Placental pericyte (primary cell): ENCODE measurements around the gene ELOF1. TPM values are rescaled to one million over a fixed set of nuclear protein-coding genes. Genes with fewer than 3 reads are reported as not detected.

Source experiments
- small RNA-seq: library from RNA; depleted of rRNA; stranded (forward); fragments of <200 nt; gene quantifications from one replicate; pipeline ENCODE3, GENCODE V24; 2012; ENCODE audit warnings: low replicate concordance
- total RNA-seq: library from RNA; depleted of rRNA; stranded (reverse); fragments of >200 nt; gene quantifications from 2 replicates; pipeline ENCODE4 v1.2.3, GENCODE V29; 2012

The ELOF1 gene
- total RNA-seq = 56.1 and 56.7 TPM in 2 replicates

DNA sequence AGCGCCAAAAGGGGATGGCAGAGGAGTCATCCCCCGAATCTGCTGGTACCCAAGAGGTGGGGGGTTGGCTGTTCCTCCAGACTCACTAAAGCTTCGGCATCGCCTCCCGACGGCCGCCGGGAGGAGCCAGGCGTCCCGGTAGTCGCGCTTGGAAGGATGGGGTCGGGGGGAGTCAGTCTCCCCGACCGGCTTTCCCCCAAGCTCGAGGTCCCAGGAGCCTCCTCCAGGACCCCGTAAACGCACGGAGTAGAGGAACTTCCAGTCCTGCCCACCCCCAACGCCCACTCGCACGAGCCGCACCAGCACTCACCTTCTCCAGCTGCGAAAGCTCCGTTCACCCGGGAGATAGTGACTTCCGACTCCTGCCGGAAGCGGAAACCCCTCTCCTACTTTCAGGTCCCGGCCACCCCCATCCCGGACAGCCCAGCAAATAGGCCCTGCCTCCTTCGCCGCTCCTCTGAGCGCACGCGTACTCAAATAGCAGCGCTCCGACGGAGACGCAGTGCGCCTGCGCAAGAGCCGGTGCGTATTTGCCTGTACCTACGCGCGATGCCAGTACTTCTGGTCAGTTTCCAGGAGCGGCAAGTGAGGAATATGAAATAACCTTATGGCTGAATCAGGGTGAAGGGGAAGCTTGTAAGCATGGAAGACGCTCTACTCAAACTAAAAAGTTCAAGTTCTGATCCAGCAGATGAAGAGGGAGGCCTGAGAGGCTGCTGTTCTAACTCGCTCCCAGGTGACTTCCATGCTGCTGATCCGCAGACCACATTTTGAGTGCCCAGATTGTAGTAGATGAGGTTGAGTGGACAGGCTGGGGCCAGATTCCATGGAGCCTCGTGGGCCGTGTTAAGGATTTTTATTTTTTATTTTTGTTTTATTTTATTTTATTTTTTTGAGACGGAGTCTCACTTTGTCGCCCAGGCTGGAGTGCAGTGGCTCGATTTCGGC lies at the start of gene ELOF1:
Gene ELOF1 (minus strand): TSS at position 350 of the 948 bp plus-strand sequence. CDS start 4,883 bp downstream, outside the sequence.

DNA sequence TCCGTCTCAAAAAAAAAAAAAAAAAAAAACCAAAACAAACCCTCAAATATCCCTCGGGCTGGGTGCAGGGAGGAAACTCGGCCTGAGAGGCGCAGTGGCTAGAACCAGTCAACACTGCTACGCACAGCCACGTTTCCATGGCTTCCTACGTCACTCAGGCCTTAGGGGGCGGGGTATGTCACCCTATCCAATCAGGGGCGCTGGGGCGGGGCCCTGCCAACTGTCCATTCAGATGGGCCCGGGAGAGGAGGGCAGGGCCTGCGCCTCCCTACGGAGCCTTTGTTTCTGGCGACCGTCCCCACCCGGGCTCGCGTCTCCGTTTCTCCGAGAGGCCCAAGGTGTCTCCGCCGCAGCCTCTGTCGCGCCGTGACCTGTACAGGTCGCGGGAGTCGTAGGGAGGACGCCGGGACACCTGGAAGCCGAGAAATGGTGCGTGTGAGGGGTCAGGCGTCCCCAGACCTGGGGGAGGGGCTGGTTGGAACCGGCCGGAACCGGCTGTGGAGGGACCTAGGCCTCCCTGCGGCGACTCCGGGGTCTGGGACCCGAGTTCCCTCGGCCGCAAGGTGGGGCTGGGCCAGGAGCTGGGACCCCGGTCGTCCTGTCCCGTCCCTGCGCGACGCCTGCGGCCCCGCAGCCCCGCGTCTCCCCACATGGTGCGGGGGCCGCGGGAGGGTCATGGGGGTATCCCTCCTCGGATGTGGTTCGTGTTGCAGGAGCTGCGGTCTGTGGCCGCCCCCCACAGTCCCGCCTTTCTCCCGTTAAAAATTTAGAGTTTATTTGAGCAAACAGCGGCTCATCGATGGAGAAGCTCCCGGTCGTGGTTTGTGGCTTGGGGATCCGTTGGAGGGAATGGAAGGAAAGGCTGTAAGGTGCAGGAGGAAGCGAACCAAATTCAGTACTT lies 38.4 kb upstream of the ELOF1 start, which contains the start of gene ZNF627:
Gene ZNF627 (plus strand): TSS at position 282 of the 901 bp plus-strand sequence. CDS start 145 bp downstream, at position 427.

GRCh38 chr19:11577451-11578257 lies 18.6 kb upstream of the ELOF1 start, which contains the start of gene ACP5:
Gene ACP5 (minus strand): TSS chr19:11577645. CDS start chr19:11577317, 328 bp downstream.

DNA sequence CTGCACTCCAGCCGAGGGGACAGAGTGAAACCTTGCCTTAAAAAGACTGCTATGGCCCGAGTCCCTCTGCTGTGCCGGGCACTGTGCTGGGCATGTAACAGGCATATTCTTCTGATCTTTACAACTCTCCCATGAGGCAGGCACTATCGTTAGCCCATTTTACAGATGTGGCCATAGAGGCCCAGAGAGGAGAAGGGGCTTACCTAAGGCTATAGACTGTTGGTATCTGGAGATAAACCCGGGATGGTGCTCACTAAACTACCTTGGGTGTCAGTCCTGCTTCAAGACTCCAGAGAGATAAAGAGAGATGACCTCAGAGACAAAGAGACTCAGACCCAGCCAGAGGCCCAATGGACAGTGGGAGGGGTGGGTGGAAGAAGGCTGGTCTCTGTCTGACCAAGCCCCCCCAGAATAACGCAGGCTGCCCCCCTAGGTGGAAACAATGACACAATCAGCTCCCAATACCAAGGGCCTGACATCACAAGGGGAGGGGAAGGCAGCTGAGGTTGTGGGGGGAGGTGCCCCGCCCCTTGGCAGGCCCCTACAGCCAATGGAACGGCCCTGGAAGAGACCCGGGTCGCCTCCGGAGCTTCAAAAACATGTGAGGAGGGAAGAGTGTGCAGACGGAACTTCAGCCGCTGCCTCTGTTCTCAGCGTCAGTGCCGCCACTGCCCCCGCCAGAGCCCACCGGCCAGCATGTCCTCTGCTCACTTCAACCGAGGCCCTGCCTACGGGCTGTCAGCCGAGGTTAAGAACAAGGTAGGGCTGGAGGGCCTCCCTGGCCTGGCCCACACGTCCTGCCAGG lies 20.6 kb downstream of the ELOF1 start, which contains the start of gene CNN1:
Gene CNN1 (plus strand): TSS at position 620 of the 805 bp plus-strand sequence. CDS start 77 bp downstream, at position 697.

DNA sequence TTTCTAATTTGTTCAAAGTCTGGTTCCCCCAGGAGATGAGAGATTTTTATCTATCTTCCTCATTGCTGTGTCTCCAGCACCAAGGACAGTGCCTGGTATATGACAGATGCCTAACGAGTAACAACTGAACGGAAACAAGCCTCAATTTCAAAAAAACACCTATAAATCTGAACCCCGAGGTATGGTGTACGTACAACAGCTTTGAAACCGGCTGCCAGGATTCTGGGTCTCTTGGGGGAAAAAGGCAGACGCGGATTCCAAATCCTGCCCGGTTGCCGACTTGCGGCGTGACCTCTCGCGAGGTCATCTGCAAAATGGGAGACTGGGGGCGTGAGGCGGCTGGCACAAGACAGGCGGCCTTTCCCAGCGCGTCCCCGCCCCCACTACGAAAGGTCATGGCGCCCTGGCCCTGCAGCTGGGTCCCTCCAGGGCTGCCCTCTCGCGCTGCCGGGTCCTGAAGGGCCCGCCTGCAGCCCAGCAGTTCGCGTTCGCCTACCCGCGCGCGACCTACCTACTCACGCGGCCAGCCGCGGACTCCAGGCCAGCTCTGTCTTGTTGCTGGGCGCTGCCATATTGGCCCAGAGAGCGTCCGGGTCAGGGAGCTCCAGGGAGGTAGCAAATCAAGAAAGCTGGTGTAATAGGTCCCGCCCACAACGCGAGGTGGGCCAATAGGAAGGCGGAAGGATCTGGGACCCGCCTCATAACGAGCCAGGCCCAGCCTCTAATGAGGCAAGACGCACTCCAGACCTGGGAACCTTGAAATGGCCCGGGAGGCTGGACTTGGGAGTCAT lies 30.3 kb downstream of the ELOF1 start, which contains the start of gene ECSIT:
Gene ECSIT (minus strand): TSS at position 584 of the 791 bp plus-strand sequence. CDS start 9,964 bp downstream, outside the sequence.

GRCh38 chr19:11505504-11506100 lies 53.4 kb downstream of the ELOF1 start, which contains the start of gene ZNF653:
Gene ZNF653 (minus strand): TSS chr19:11505839. CDS start chr19:11505786, 53 bp downstream.

Small RNA genes within 50 kb of the gene (small RNA-seq; reads per million reads assigned to genes)
- not detected for gene RN7SL833P

Other genes with a start within 250 kb of the ELOF1 start
- 8.6 and 26.9 TPM in 2 replicates for gene RAB3D, start 219.6 kb downstream of the ELOF1 start, total RNA-seq
- gene TMEM205, start 213.0 kb downstream of the ELOF1 start, total RNA-seq = 54.3 and 189 TPM in 2 replicates
- 4.7 and 12.5 TPM in 2 replicates for gene CCDC159, start 212.7 kb downstream of the ELOF1 start, total RNA-seq
- gene PLPPR2, start 203.8 kb downstream of the ELOF1 start, total RNA-seq = 17.8 and 21.7 TPM in 2 replicates
- 0.72 and 1.1 TPM in 2 replicates for gene SWSAP1, start 184.6 kb downstream of the ELOF1 start, total RNA-seq
- 5.9 and 19.5 TPM in 2 replicates for gene EPOR, start 174.9 kb downstream of the ELOF1 start, total RNA-seq
- gene RGL3, start 139.9 kb downstream of the ELOF1 start, total RNA-seq = 1.4 and 2.4 TPM in 2 replicates
- gene ODAD3, start 124.1 kb downstream of the ELOF1 start, total RNA-seq = 0.14 TPM in 1 of 2 replicates, not detected in the other
- 163 and 165 TPM in 2 replicates for gene PRKCSH, start 123.6 kb downstream of the ELOF1 start, total RNA-seq
- gene ELAVL3, start 78.2 kb downstream of the ELOF1 start, total RNA-seq = under 0.01 TPM in 1 of 2 replicates, not detected in the other
- gene ZNF653, start 53.4 kb downstream of the ELOF1 start, total RNA-seq = 6.6 and 7.0 TPM in 2 replicates
- gene ECSIT, start 30.1 kb downstream of the ELOF1 start, total RNA-seq = 30.4 and 38.1 TPM in 2 replicates
- 13.8 and 26.8 TPM in 2 replicates for gene CNN1, start 20.4 kb downstream of the ELOF1 start, total RNA-seq
- 10.3 and 12.7 TPM in 2 replicates for gene ACP5, start 18.4 kb upstream of the ELOF1 start, total RNA-seq
- gene ZNF627, start 38.3 kb upstream of the ELOF1 start, total RNA-seq = 14.7 and 15.2 TPM in 2 replicates
- 2.0 and 5.2 TPM in 2 replicates for gene ZNF823, start 179.7 kb upstream of the ELOF1 start, total RNA-seq
- gene ZNF441, start 207.8 kb upstream of the ELOF1 start, total RNA-seq = 3.7 and 8.0 TPM in 2 replicates
- 0.22 and 1.6 TPM in 2 replicates for gene ZNF491, start 239.3 kb upstream of the ELOF1 start, total RNA-seq